ENCODE data around the gene WIPF2. TPM values are rescaled to one million over a fixed set of nuclear protein-coding genes. Genes with fewer than 3 reads are reported as not detected.

Gene WIPF2
- total RNA-seq, 1 experiment from 2014 or later: 23.0 TPM

GRCh38 chr17:40179923-40180659 is 39.0 kb upstream of the WIPF2 start (continued):
- TF ChIP-seq ZBTB43 (CRISPR knock-in tag; IDR thresholded peaks at IDR 0.05) (no peak), FOXP4 (CRISPR knock-in tag; IDR thresholded peaks at IDR 0.05) (no peak), PRRX2 (CRISPR knock-in tag; IDR thresholded peaks at IDR 0.05) (no peak)

GRCh38 chr17:40180694-40181093 is 38.4 kb upstream of the WIPF2 start:
- Mint-ChIP-seq H3K4me3 (no peak overlapping the region), H3K4me1 (peaks cover 20% of the 10 kb centered on the region), H3K27me3 (ENCODE audit: low read depth) (no peaks in the 10 kb centered on the region), H3K27ac (no peak overlapping the region), H3K36me3 (0 out of 2 replicates have a peak, but pooled peaks cover 2% of the 10 kb centered on the region), H3K9me3 (no peaks in the 10 kb centered on the region)
- no peak for DNase-seq (ENCODE audit: low spot score)
- POLR2A ChIA-PET: interaction anchor here (1.3 kb wide), 1 partner anchor 10 kb away, joined by 3 read pairs; no protein-coding TSS in a partner anchor
- no peak for ATAC-seq
- TF ChIP-seq FOXJ3 (CRISPR knock-in tag; IDR thresholded peaks at IDR 0.05; ENCODE audit: borderline replicate concordance) (no peak), CREB1 (CRISPR knock-in tag; IDR thresholded peaks at IDR 0.05) (no peak), ZNF232 (CRISPR knock-in tag; IDR thresholded peaks at IDR 0.05) (no peak), JUN (CRISPR knock-in tag; IDR thresholded peaks at IDR 0.05) (no peak), ETV6 (CRISPR knock-in tag; IDR thresholded peaks at IDR 0.05) (no peak), FOXP1 (CRISPR knock-in tag; IDR thresholded peaks at IDR 0.05; ENCODE audit: borderline replicate concordance) (no peak), SMAD4 (CRISPR knock-in tag; IDR thresholded peaks at IDR 0.05) (no peak), ATF1 (CRISPR knock-in tag; IDR thresholded peaks at IDR 0.05) (no peak), CREM (CRISPR knock-in tag; IDR thresholded peaks at IDR 0.05) (no peak), E2F5 (CRISPR knock-in tag; IDR thresholded peaks at IDR 0.05) (no peak)
- TF ChIP-seq, protein P1, sequence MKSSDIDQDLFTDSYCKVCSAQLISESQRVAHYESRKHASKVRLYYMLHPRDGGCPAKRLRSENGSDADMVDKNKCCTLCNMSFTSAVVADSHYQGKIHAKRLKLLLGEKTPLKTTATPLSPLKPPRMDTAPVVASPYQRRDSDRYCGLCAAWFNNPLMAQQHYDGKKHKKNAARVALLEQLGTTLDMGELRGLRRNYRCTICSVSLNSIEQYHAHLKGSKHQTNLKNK (CRISPR knock-in tag; IDR thresholded peaks at IDR 0.05): no peak
- CTCF ChIA-PET: interaction anchor here (1.1 to 7.4 kb wide), 3 partner anchors 11 to 146 kb away, joined by 3 to 75 read pairs (median 9); no protein-coding TSS in a partner anchor

DNA sequence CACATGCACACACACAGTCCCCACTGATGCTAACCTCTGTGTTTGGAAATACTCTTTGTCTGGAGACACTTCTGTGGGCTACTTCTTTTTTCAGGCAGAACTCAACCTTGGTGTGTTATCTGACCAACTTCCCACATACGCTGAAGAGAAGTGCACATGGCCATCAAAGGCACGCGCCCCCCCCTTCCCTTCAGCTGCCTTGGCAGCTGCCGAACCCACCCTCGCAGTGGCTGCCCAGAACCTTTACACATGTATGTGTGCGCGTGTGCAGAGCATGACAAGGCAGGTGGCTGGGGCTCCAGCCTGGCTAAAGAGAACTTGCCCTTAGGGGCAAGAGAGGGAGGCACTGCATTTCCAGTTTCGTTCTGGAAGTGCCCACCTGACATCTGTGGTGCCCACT is 37.9 kb upstream of the WIPF2 start:
- Mint-ChIP-seq H3K27me3 (ENCODE audit: low read depth) (no peaks in the 10 kb centered on the region), H3K36me3 (0 out of 2 replicates have a peak, but pooled peaks cover under 1% of the 10 kb centered on the region), H3K4me1 (peaks cover 20% of the 10 kb centered on the region), H3K4me3 (no peak overlapping the region), H3K9me3 (no peaks in the 10 kb centered on the region), H3K27ac (no peak overlapping the region)
- ATAC-seq (no peak), DNase-seq (ENCODE audit: low spot score) (no peak)
- CTCF ChIA-PET: no interaction called here
- POLR2A ChIA-PET: no interaction called here
- TF ChIP-seq CREM (CRISPR knock-in tag; IDR thresholded peaks at IDR 0.05) (no peak), RORB (CRISPR knock-in tag; IDR thresholded peaks at IDR 0.05) (no peak), ZNF138 (CRISPR knock-in tag; conservative IDR thresholded peaks at IDR 0.05) (no peak), PRDM15 (CRISPR knock-in tag; IDR thresholded peaks at IDR 0.05) (no peak), STAT6 (CRISPR knock-in tag; conservative IDR thresholded peaks at IDR 0.05; ENCODE audit: low read depth) (no peak), ZNF396 (CRISPR knock-in tag; IDR thresholded peaks at IDR 0.05; ENCODE audit: borderline replicate concordance) (no peak), FOXK1 (CRISPR knock-in tag; IDR thresholded peaks at IDR 0.05) (no peak)
- TF ChIP-seq, protein P2, sequence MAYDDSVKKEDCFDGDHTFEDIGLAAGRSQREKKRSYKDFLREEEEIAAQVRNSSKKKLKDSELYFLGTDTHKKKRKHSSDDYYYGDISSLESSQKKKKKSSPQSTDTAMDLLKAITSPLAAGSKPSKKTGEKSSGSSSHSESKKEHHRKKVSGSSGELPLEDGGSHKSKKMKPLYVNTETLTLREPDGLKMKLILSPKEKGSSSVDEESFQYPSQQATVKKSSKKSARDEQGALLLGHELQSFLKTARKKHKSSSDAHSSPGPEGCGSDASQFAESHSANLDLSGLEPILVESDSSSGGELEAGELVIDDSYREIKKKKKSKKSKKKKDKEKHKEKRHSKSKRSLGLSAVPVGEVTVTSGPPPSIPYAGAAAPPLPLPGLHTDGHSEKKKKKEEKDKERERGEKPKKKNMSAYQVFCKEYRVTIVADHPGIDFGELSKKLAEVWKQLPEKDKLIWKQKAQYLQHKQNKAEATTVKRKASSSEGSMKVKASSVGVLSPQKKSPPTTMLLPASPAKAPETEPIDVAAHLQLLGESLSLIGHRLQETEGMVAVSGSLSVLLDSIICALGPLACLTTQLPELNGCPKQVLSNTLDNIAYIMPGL (CRISPR knock-in tag; IDR thresholded peaks at IDR 0.05): no peak

Measured in WTC11 (cell line).